Measurements from ENCODE around the gene SORCS1.

The SORCS1 gene

DNA sequence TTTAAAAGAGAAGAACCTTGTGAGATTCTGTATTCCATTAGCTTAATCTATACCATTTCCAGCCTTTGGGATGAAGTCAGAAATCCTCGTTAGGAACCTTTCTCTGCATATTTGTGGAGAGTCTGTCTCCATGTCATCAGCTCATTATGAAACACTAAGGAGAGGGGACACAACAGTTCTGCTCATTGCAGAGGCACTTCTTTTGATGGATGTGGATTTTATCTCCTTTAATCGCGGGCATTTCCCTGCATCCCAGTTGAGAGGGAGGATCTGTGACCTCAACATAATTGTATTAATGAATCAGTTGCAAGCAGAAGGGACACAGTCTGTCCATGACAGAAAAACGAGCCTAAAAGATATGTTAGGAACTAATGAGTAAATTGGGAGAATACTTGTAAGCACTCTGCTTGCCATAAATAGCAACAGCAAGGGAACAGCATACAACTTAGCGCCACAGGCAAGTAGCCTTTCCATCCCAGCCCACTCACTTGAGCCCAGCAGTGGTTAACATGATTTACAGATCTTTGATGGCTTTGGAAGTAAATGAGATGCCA lies 37.9 kb downstream of the SORCS1 start:
- Histone ChIP-seq H2AFZ (no peak overlapping the region), H3K27ac (no peak overlapping the region), H3K9ac (no peak overlapping the region), H3K4me3 (ENCODE audit: low read depth, low read length) (no peak overlapping the region), H3K9me3 (ENCODE audit: control insufficient read depth, low read length) (no peaks in the 10 kb centered on the region), H3K4me1 (no peaks in the 10 kb centered on the region), H3K27me3 (ENCODE audit: control insufficient read depth, insufficient read depth, low read length) (no peaks in the 10 kb centered on the region), H3K79me2 (no peaks in the 10 kb centered on the region), H3K36me3 (ENCODE audit: control insufficient read depth, insufficient read depth, low read length) (no peaks in the 10 kb centered on the region), H3K4me2 (ENCODE audit: low read length) (no peak overlapping the region)
- TF ChIP-seq CTCF (IDR thresholded peaks at IDR 0.05), result no peak

GRCh38 chr10:107122703-107123102 lies 41.8 kb downstream of the SORCS1 start:
- no peaks in the 10 kb centered on the region for H3K4me1 ChIP-seq
- H3K9me3 ChIP-seq (ENCODE audit: control insufficient read depth, low read length), result no peaks in the 10 kb centered on the region
- H3K4me2 ChIP-seq (ENCODE audit: low read length), result no peak overlapping the region
- no peaks in the 10 kb centered on the region for H3K79me2 ChIP-seq
- TF ChIP-seq CTCF (IDR thresholded peaks at IDR 0.05), result no peak
- H3K36me3 ChIP-seq (ENCODE audit: control insufficient read depth, insufficient read depth, low read length), result no peaks in the 10 kb centered on the region
- H3K27me3 ChIP-seq (ENCODE audit: control insufficient read depth, insufficient read depth, low read length), result no peaks in the 10 kb centered on the region
- H2AFZ ChIP-seq, result no peak overlapping the region
- H3K27ac ChIP-seq, result no peak overlapping the region
- no peak overlapping the region for H3K9ac ChIP-seq
- no peak overlapping the region for H3K4me3 ChIP-seq (ENCODE audit: low read depth, low read length)

- Histone ChIP-seq H3K36me3 (ENCODE audit: control insufficient read depth, insufficient read depth, low read length) (no peaks in the 10 kb centered on the region), H3K4me3 (ENCODE audit: low read depth, low read length) (no peak overlapping the region), H3K4me1 (no peaks in the 10 kb centered on the region), H3K27ac (no peak overlapping the region), H3K9me3 (ENCODE audit: control insufficient read depth, low read length) (no peaks in the 10 kb centered on the region), H3K9ac (no peak overlapping the region), H2AFZ (no peak overlapping the region), H3K4me2 (ENCODE audit: low read length) (no peak overlapping the region), H3K27me3 (ENCODE audit: control insufficient read depth, insufficient read depth, low read length) (no peaks in the 10 kb centered on the region), H3K79me2 (no peaks in the 10 kb centered on the region)
- no peak for TF ChIP-seq CTCF (IDR thresholded peaks at IDR 0.05)
These were observed 45.6 kb downstream of the SORCS1 start for GRCh38 chr10:107118866-107119265.

GRCh38 chr10:107104026-107104652 lies 60.4 kb downstream of the SORCS1 start:
- Histone ChIP-seq H3K9ac (no peak overlapping the region), H3K4me2 (ENCODE audit: low read length) (no peak overlapping the region), H3K79me2 (no peaks in the 10 kb centered on the region), H3K27ac (no peak overlapping the region), H3K4me1 (no peaks in the 10 kb centered on the region), H2AFZ (no peak overlapping the region), H3K9me3 (ENCODE audit: control insufficient read depth, low read length) (no peaks in the 10 kb centered on the region), H3K4me3 (ENCODE audit: low read depth, low read length) (no peak overlapping the region), H3K36me3 (ENCODE audit: control insufficient read depth, insufficient read depth, low read length) (no peaks in the 10 kb centered on the region), H3K27me3 (ENCODE audit: control insufficient read depth, insufficient read depth, low read length) (no peaks in the 10 kb centered on the region)
- TF ChIP-seq CTCF (IDR thresholded peaks at IDR 0.05), result no peak
